Fibroblast of gingiva (primary cell): ENCODE data around the gene LIG1.

Experiments
- DNase-seq: peaks from one replicate; pipeline ENCODE4 v3.0.0-alpha.2; 2011; ENCODE audit warnings: low read depth

Gene LIG1

GRCh38 chr19:48181505-48181904, 11.4 kb upstream of the LIG1 start:
- DNase-seq, result no peak

GRCh38 chr19:48176226-48176625, 6.1 kb upstream of the LIG1 start:
- DNase-seq, result no peak

GRCh38 chr19:48175578-48175977, 5.4 kb upstream of the LIG1 start:
- DNase-seq, result no peak

- no peak for DNase-seq
Measured at GRCh38 chr19:48174445-48175030, 4.4 kb upstream of the LIG1 start.

- DNase-seq, result no peak
Measured at GRCh38 chr19:48171710-48172109, 1.6 kb upstream of the LIG1 start.

GRCh38 chr19:48170817-48171347, 738 bp upstream of the LIG1 start:
- no peak for DNase-seq

- peak; percentile 24 for DNase-seq
Measured at GRCh38 chr19:48169578-48169938, 586 bp downstream of the LIG1 start.

- no peak for DNase-seq
Measured at GRCh38 chr19:48168689-48169088, 1.5 kb downstream of the LIG1 start.

- no peak for DNase-seq
Measured at GRCh38 chr19:48158210-48158790, 11.8 kb downstream of the LIG1 start.

- no peak for DNase-seq
Measured at GRCh38 chr19:48154003-48154402, 16.1 kb downstream of the LIG1 start.

- DNase-seq, result peak; percentile 31
Measured at GRCh38 chr19:48152551-48152950, 17.6 kb downstream of the LIG1 start.

GRCh38 chr19:48149430-48149829, 20.7 kb downstream of the LIG1 start:
- DNase-seq, result no peak

GRCh38 chr19:48148576-48148975, 21.6 kb downstream of the LIG1 start:
- DNase-seq, result no peak

GRCh38 chr19:48147597-48148175, 22.5 kb downstream of the LIG1 start:
- no peak for DNase-seq

GRCh38 chr19:48139053-48139452, 31.1 kb downstream of the LIG1 start:
- DNase-seq, result no peak

- DNase-seq, result no peak
Measured at GRCh38 chr19:48137411-48137810, 32.7 kb downstream of the LIG1 start.

GRCh38 chr19:48136547-48136946, 33.6 kb downstream of the LIG1 start:
- DNase-seq, result no peak

- DNase-seq, result no peak
Measured at GRCh38 chr19:48135411-48135810, 34.7 kb downstream of the LIG1 start.

GRCh38 chr19:48133094-48133493, 37.0 kb downstream of the LIG1 start:
- no peak for DNase-seq

- no peak for DNase-seq
Measured at GRCh38 chr19:48127561-48127960, 42.6 kb downstream of the LIG1 start.

GRCh38 chr19:48123907-48124651, 46.1 kb downstream of the LIG1 start:
- peak; percentile 18 for DNase-seq

GRCh38 chr19:48122421-48122820, 47.7 kb downstream of the LIG1 start:
- no peak for DNase-seq

- no peak for DNase-seq
Measured at GRCh38 chr19:48121909-48122371, 48.2 kb downstream of the LIG1 start.
